Inferior parietal cortex (tissue), 1 donor: ENCODE measurements around the gene NUP210.

ENCODE experiments used
- DNase-seq: peaks from one replicate; pipeline ENCODE4 v3.0.0-alpha.2; 2016; ENCODE audit errors: extremely low spot score

The NUP210 gene

DNA sequence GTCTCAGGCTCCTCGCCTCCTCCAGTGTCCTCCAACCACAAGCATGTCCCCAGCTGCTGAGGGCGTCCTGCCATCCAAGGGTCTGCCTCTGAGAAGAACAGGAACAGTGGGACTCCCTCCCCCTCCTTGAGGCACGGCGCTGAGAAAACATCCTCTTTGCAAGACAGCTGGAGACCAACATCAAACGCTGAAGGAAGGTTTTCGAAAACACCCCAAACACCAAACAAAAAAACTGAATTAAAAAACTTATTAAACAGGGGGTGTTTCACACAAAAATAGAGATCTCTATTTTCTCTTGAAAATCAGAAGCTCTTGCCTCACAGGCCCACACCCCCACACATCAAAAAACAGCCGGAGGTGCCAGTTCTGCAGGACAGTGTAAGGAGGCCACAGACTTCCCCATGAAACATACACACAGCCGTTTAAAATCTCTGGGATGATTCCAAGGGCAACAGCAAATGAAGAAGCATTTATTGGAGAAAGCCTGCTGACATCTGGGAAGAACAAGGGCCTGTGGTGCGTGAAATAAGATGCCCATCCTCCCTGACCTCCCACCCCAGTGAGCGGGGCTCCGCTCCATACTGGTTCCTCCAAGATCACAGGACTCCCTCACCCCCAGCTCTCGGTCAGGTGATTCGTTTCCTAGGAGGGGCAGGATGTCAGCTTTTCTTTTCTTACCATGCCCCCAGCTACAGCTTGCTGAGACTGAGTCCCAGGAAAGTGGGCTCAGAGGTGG, 71.3 kb downstream of the NUP210 start:
- peak; percentile 21 for DNase-seq

DNA sequence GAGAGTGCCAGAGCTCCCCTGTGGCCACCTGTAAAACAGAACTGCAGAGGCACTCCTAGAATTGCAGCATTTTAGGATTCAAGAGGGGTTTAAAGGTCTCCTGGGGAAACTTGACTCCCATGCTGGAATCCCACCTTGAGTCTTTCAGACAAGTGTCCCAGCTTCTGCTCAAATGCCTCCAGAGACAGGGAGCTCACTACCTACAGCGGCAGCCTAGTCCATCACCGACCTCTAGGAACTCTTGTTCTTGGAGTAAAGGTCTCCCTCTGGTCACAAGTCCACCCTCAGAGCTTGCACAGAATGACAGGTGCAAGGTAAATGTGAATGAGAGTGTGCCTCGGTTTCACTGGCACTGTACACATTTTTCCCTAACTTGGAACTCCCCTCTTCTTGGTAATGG, 72.0 kb downstream of the NUP210 start:
- no peak for DNase-seq

DNA sequence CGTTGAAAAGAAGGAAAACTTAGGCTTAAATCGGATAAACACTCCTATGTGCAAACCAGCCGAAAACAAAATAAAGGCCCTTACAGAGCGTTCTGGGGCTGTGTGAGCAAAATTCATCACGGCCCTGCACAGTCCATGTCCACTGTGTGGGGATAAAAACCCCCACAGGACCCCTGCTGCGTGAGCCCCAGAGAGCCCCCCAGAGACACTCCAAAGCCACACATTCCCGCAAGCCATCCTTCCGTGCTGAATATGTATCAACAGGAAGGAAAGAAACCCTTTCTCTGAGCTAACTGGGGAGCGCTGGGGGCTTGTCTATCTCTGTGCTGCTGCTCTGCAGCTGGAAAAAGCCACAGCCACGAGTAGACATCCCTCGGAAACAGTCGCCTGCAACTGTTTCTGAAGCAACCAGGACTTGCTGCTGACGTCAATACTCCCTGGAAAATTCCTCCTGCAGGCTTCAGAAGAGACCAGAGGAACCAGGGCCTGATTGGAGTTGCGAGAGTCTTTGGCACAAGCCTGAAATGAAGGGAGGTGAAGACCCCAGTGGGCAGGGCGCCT, 72.7 kb downstream of the NUP210 start:
- peak; percentile 59 for DNase-seq

GRCh38 chr3:13346481-13347389, 73.4 kb downstream of the NUP210 start:
- peak; percentile 31 for DNase-seq

DNA sequence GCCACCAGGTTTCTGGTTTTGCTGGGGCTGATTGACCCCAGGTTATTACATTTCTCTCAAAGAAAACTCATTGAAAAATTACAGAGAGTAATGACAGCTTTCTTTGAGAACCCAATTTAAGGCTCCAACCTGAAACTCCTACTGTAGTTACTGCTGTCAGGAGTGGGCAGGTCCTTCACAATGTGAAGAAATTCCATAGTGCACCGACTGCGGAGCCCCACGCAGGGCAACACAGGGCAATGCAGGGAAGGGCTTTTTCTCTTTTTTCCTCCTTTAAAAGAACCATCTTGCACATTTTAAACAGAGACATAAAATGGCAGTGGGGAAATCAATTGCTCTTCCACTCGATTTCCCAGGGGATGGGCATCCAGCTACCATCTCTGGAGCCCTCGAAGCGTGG, 74.3 kb downstream of the NUP210 start:
- DNase-seq, result no peak

GRCh38 chr3:13345284-13345683, 74.8 kb downstream of the NUP210 start:
- no peak for DNase-seq

DNA sequence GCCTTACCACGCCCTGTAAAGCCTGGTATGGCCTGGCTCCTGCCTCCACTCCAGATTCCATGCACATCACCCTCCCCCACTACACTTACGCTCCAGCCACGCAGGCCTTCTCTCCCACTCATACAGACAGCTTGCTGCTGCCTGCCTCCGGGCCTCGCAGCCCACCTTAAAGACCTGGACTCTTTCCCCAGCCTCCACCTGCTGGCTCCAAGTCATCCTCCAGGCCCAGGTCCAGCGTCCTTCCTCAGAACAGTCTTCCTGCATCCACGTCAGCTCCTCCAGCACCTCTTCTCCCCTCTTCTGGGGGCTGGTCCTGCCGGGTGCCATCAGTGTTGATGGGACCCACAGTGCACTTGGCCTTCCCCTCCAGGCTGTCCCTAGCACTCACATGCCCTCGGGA, 75.5 kb downstream of the NUP210 start:
- DNase-seq, result no peak

GRCh38 chr3:13343601-13344000, 76.5 kb downstream of the NUP210 start:
- no peak for DNase-seq

DNA sequence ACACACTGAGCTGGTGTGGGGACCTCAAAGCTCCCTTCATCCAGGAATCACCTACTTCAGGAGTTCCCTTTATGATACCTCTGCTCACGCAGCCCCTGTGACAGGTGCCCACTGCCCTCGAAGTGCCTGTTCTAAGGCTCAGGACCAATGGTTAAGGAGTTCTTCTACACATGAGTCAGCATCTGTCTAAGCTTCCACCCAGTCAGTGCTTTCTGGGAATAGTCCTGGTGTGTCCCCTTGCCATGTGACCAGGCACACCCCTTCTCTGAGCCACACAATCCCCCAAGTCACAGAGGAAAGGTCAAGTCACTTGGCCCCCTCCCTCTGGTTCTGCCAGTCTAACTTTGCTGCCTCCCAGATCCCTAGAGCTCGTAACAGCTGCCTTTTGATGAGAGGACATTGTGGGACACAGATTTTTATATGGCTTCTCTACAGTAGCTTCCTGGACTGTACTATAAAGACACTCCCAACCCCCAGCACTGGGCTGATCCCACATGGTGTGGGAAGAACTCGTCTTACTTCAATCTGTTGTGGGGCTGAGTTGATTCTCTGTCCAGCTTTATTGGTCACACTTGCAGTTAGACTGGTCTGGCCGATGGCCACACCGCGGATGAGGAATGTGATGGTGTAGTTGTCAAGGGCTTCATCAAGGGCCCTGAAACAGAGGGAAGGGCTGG, 78.8 kb downstream of the NUP210 start:
- DNase-seq, result no peak

- no peak for DNase-seq
Observed at GRCh38 chr3:13339833-13340232, 80.3 kb downstream of the NUP210 start.

DNA sequence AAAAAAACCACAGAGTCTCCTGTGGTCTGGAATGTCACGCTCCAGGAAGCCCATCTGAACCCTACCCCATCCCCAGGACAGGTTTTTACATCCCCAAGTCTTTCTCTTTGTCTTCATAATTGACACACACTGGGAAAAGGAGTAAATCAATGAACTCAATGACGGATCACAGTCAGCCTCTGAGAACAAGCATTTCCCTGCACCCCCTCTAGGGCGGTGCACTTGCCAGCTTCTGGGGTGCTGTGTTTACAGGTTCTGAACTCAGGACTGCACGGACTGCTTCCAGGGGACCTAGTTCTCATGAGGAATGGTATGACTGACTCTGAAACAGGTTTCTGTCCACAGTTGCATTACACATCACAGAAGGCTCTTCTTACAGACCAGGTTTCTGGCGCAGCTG, 81.1 kb downstream of the NUP210 start:
- DNase-seq, result no peak

DNA sequence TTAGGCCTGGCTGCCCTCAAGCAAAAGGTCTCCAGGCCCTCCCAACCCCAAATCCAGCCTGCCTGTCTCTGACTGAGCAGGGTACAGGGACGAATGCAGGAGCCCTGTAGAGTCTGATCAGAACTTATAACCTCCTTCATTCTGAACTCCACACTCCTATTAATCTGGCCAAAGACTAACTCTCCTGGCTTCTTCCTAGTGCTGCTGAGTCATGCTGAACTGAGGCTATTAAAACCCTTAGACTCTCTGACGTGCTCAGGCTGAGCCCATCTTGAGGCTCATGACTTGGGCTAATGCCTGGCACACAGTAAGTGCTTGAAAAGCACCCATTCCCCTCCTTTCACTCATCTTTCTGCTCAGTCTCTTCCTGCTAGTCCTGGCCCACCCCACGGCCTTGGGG, 81.9 kb downstream of the NUP210 start:
- DNase-seq, result no peak

DNA sequence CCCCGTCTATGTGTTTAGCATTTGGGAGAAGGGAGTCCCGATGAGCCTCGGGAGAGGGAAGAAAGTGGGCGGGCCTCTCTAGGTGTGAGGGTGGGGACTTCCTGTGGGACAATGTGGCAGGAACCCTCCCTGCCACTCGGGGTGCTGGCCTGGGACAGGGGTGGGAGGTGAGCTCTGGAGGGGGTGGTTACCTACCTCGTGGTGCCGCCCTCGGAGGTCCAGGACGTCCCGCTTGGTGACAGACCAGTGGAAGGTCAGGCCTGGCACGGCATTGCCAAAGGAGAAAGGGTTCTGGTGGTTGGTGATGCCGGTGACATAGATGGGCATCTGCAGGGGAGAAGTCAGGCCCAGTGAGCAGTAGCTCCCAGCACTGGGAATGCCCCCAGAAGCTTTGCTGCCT, 83.5 kb downstream of the NUP210 start:
- no peak for DNase-seq

GRCh38 chr3:13335503-13335902, 84.6 kb downstream of the NUP210 start:
- no peak for DNase-seq

- DNase-seq, result no peak
Observed at GRCh38 chr3:13335059-13335458, 85.1 kb downstream of the NUP210 start.

- DNase-seq, result no peak
Observed at GRCh38 chr3:13333236-13333897, 86.8 kb downstream of the NUP210 start.

DNA sequence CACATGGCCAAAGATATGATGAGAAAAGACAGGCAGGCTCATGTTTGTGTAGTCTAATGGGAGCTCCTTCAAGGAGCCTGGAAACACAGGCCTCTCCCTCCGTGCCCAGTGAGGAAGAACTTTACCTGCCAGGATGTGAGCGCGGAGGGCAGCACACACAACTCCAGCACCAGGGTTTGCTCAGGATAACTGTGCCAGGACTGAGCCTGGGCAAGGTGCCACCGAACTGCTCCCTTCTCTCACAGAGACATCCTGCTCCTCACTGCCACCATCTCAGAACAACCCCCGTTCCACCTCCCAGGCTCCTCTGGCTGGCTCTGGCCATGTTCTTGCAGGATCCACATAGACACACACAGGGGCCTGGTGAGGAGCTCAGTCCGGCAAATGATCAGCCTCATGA, 87.4 kb downstream of the NUP210 start:
- no peak for DNase-seq

GRCh38 chr3:13332158-13332557, 88.0 kb downstream of the NUP210 start:
- DNase-seq, result no peak

DNA sequence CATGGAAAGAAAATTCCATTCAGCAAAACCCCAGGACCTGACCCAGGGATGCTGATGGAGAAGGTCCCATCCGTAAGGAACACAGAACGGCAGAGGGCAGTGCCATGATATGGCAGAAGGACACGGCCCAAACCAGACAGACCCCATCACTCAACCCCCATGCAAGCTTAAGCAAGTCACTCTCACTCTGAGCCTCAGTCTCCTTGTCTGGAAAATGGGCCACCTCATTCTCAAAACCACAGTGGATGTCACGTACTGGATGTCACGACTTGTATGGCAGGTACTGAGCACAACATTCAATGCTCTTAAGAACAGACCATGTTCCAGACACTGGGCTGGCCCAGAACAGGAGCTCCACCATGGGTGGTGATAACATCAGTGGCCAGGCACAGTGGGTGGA, 90.4 kb downstream of the NUP210 start:
- DNase-seq, result no peak

- DNase-seq, result no peak
Observed at GRCh38 chr3:13325892-13326443, 94.2 kb downstream of the NUP210 start.

DNA sequence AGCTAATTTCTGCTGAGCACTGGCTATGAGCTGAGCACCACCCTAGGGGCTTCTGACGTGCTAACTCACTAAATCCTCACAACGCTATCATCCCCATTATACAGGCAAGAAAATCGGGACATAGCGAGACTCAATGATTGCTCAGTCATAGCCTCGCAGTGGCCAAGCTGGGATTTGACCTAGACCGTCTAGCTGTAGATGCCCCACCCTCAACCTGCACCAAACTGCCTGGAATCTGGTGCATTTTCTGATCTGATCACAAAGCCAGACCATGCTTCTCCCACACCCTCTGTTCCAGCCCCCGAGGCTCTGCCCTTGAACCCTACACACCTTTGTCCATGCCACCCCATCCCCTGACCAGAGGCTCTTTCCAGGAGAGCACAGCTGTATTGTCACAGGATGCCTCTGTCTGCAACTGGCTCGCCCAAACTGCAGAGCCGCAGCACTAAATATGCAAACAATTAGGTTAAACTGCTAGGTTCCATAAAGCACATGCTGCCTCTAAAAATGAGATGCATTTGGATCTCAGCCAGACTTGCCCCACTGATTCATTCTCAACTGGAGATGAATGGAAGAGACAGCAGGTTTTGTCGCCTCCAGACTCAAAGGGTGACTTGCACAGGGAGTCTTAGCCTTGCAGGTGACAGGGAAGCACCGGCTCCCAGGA, 95.2 kb downstream of the NUP210 start:
- DNase-seq, result no peak
